Kasumi-1 (cell line): ENCODE data around the gene CIAO2B.
"Not testable (repeated sequence)": the region's sequence is repeated elsewhere in the genome, so short reads cannot be mapped to it uniquely, and the experiment has no call there.

ENCODE experiments used
- DNase-seq, 2 experiments: peaks; one replicate each; lab custom pipeline; 2025; lab: John Stamatoyannopoulos, UW

Gene CIAO2B

DNA sequence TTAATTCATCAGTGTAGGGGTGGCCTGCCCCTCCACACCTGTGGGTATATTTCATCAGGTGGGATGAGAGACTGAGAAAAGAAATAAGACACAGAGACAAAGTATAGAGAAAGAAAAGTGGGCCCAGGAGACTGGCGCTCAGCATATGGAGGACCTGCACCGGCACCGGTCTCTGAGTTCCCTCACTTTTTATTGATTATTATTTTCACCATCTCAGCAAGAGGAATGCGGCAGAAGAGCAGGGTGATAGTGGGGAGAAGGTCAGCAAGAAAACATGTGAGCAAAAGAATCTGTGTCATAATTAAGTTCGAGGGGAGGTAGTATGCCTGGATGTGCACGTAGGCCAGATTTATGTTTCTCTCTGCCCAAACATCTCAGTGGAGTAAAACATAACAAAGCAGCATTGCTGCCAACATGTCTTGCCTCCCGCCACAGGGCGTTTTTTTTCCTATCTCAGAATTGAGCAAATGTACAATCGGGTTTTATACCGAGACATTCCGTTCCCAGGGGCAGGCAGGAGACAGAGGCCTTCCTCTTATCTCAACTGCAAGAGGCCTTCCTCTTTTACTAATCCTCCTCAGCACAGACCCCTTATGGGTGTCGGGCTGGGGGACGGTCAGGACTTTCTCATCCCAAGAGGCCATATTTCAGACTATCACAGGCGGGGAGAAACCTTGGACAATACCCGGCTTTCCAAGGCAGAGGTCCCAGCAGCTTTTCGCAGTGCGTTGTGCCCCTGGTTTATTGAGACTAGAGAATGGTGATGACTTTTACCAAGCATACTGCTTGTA is 21.4 kb upstream of the CIAO2B start:
- not testable (repeated sequence) for DNase-seq

DNA sequence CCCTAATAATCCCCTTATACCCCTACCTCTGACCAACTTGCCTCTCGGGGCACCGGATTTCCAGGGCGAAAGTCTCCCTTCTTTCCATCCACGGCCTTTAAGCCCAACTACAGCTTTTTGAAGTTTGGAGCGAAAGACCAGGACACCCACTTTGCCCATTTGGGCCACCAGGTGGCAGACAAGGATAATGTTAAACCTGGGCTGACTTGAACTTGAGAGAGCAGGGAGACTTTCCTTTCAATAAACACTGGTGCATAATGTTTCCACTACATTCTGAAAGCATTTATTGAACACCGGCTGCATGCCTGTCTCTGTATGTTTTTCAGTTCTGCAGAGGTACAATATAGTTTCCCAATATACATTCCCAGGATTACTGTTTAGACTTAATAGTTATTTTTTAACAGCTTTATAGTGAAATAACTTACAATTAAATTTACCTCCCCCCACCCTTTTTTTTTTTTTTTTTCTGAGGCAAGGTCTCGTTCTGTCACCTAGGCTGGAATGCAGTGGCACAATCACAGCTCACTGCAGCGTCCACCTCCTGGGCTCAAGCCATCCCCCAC is 20.0 kb upstream of the CIAO2B start:
- peak; percentile 82 to 94 for DNase-seq

DNA sequence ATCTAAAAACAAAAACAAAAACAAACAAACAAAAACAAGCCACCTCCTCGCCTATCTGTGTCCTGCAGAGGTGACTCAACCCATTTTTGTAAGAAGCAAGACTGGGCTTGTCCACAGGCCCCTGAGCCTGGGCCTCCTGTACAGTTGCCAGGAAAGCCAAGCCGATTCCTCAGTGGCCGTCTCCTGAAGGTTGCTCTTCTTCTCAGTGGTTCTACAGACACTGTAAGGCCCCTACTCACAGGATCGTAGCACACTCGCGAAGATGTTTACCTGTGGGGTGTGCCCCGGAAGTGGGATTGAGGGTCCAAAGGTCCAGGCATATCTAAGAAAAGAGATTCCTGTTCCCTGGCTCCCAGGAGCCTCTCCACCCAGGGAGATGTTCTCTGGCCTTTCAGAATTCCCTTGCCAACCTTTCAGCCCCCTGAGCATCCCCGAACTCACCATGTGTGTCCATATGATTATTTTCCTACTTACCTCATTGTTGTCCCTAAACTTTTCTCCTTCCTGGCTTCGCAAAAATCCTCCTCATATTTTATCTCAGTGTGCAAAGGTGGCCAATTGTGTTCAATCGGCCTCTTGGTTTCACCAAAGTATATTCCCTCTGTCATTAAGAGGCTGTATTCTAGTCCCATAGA is 19.4 kb upstream of the CIAO2B start:
- no peak for DNase-seq

DNA sequence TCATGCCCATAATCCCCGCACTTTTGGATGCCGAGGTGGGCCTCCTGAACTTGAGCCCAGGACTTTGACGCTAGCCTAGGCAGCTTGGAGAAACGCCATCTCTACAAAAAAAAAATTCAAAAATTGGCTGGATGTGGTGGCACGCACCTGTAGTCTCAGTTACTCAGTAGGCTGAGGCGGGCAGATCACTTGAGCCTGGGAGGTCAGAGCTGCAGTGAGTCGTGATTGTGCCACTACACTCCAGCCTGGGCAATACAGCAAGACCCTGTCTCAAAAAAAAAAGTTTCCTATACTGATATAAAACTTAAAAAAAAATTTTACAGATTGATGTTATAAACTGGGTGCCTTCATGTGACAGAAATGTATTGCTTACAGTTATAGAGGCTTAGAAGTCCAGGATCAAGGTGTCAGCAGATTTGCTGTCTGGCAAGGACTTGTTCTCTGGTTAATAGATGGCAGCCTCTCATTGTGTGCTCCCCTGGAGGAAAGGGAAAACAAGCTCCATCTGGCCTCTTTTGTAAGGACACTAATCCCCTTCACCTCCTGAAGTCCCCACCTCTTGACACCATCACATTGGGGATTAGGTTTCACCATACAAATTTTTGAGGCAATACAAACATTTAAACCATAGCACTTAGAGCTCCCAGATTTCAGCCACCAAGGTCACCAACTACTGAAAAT is 18.4 kb upstream of the CIAO2B start:
- no peak for DNase-seq

DNA sequence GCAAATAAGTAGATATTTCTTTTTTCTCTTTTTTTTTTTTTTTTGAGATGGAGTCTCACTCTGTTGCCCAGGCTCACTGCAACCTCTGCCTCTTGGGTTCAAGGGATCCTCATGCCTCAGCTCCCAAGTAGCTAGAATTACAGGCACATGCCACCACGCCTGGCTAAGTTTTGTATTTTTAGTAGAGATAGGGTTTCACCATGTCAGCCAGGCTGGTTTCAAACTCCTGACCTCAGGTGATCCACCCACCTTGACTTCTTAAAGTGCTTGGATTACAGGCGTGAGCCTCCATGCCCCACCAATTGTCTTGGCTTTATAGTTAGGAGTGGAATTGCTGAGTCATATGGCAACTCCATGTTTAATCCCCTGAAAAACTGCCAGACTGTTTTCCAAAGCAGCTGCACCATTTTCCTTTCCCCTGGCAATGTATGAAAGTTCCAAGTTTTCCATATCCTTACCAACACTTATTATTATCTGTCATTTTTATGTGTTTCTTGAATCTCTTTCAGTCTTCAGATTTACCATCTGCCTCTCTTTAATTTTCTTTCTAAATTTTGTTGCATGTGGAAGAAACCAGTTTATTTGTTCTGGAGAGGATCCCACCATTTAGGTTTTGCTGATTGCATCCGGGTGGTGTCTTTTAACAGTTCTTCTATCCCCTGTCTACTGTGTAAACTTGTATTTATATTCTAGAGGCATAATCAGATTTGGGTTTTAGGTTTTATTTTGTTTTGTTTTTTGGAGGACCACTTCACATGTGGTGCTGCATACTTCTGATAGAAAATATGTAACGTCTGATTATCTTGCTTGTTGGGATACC is 17.0 kb upstream of the CIAO2B start:
- no peak for DNase-seq

DNA sequence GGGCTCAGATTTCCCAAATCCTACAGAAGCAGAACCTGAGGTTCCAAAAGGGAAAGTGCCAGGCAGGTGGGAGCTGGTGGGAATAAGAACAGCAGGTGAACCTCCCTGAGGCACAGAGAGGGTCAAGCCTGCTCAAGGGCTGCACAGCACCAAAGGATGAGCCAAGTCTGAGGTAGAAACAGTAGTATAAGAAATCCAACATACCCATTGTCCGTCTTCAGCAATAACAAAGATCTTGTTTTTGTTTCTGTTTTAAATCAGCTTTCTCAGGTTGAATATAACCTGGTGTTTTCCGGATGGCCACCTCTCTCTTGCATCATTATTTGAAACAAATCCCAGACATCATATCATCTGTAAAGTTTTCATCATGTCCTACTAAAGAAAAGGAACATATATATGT is 16.2 kb upstream of the CIAO2B start:
- DNase-seq: no peak

DNA sequence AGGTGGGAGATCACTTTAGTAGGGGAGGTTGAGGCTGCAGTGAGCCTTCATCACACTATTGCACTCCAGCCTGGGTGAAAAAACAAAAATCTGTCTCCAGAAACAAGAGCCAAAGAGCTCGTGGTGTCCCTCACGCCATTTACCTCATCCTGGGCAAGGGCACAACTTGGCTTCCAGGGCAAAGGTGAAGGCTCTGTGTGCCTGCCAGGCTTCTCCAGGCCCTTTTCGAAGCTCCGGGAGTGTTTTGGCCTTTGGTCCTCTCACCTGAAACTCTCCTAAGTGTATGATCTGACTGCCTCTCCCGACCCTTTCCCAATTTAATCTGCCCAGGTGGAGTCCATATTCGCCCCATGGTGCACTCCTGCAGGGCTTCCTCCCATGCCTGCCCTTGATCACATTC is 15.3 kb upstream of the CIAO2B start:
- DNase-seq: no peak

DNA sequence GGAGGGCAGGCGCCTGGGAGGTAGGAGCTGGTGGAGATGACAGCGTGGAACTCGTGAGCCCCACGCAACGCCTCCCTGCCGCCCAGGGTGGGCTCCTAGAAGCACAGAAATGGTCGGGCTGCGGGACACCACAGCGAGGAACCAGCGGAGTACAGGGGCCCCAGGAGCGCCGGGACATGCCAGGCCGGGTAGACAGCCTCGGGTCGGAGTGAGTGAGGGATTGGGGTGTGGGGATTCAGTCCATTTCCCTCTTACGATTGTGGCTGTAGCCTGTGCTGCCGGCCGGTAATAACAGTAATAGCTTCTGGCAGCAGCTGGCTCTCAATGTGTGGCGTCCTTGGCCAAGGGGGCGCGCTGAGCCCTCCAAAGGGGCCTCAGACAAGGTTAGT is 14.6 kb upstream of the CIAO2B start:
- DNase-seq: no peak

DNA sequence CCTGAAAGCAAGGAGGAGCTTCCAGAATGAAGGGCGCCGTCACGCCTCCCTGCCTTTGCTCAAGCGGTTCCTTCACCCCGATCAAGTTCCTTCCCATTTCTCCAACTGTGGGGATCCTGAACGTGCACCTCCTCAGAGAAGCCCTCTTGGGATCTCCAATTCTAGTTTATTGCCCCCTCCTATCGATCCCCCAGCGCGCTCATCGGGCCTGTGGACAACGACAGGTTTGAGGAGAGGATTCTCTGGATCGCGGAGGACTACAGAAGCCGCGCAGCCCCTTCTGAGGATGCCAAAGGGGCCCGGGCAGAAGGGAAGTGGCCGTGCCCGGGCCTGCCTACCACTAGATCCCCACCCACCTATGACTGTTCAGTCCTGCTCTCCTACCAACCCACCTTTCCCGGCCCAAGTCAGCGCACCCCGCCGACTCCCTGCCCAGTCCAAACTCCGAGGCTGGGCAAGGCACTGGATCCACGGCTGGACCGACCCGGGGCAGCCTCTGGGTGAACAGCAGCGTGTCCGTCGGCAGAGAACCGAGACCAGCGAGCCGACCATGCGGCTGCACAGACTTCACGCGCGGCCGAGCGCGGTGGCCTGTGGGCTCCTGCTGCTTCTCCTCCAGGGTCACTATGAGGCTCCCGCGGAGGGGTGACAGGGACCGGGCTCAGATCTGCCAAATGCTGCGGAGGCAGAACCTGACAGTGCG is 14.1 kb upstream of the CIAO2B start:
- peak in 1 of 2 experiments; percentile 14 for DNase-seq

DNA sequence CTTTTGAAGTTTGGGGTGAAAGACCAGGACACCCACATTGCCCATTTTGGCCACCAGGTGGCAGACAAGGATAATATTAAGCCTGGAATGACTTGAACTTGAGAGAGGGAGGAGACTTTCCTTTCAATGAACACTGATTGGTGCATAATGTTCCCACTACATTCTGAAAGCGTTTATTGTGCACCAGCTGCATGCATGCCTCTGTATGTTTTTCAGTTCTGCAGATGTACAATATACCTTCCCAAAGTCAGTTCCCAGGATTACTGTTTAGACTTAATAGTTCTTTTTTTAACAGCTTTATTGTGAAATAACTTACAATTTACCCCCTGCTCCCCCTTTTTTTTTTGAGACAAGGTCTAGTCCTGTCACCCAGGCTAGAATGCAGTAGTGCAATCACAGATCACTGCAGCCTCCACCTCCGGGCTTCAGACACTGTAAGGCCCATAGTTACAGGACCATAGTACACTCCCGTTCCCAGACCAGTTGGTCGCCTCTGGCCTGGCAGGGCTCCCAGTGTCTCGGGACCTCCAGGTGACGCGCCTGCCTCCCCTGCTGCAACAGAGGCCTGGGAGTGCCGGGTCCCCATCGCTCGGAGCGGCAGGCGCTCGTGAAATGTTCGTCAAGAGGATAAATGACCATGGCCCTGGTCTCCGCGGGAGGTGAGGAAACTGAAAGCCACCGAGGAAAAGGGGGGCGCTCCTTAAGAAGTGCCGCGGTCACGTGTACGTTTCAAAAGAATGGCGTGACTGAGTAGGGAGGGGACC is 13.3 kb upstream of the CIAO2B start:
- DNase-seq: peak; percentile 86 to 91

DNA sequence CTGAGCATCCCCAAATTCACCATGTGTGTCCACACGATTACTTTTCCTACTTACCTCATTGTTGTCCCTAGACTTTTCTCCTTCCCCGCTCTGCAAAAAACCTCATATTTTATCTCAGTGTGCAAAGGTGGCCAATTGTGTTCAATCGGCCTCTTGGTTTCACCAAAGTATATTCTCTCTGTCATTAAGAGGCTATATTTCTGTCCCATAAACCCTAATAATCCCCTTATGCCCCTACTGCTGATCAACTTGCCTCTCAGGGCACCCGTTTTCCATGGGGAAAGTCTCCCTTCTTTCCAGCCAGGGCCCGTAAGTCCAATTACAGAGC is 12.7 kb upstream of the CIAO2B start:
- DNase-seq: no peak

DNA sequence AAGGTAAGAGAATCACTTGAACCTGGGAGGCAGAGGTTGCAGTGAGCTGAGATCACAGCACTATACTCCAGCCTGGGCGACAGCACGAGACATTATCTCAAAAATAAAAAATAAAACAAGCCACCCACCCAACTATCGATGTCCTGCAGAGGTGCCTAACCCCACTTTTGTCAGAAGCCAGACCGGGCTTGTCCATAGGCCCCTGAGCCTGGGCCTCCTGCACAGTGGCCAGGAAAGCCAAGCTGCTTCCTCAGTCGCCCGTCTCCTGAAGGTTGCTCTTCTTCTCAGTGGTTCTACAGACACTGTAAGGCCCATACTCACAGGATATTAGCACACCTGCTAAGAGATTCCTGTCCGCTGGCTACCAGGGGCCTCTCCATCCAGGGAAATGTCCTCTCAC is 12.3 kb upstream of the CIAO2B start:
- no peak for DNase-seq

DNA sequence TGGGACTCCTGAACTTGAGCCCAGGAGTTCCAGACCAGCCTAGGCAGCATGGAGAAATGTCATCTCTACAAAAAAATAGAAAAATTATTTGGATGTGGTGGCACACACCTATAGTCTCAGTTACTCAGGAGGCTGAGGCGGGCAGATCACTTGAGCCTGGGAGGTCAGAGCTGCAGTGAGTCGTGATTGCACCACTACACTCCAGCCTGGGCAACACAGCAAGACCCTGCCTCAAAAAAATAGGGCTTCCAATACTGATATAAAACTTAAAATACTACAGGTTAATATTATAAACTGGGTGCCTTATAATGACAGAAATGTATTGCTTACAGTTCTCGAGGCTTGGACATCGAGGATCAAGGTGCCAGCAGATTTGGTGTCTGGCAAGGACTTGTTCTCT is 11.7 kb upstream of the CIAO2B start:
- no peak for DNase-seq

DNA sequence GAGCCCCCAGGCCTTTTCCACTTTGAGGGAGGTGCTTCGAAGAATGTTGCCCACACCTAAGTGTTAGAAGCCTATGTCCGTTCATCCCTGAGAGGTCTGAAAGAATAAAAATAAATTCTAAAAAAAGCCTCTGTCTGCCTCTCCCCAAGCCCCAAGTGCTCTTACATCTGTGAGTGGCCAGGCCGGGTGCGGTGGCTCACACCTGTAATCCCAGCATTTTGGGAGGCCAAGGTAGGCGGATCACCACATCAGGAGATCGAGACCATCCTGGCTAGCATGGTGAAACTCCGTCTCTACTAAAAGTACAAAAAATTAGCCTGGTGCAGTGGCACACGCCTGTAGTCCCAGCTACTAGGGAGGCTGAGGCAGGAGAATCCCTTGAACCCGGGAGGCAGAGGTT is 10.8 kb upstream of the CIAO2B start:
- DNase-seq: not testable (repeated sequence)

DNA sequence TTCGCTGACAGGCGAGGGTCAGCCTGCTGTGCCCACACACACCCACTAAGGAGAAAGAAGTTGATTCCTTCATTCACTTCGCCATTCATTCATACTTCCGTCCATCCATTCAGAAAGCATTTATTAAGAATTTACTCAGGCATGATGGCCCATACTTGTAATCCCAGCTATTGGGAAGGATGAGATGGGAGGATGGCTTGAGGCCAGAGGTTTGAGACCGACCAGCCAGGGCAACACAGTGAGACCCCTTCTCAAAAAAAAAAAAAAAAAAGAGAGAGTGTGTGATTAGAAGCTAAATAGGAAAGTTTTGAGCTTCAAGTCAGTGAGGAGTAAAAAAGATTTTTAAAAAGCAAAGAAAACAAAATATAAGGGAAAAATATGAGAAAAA is 9.8 kb upstream of the CIAO2B start:
- no peak for DNase-seq

DNA sequence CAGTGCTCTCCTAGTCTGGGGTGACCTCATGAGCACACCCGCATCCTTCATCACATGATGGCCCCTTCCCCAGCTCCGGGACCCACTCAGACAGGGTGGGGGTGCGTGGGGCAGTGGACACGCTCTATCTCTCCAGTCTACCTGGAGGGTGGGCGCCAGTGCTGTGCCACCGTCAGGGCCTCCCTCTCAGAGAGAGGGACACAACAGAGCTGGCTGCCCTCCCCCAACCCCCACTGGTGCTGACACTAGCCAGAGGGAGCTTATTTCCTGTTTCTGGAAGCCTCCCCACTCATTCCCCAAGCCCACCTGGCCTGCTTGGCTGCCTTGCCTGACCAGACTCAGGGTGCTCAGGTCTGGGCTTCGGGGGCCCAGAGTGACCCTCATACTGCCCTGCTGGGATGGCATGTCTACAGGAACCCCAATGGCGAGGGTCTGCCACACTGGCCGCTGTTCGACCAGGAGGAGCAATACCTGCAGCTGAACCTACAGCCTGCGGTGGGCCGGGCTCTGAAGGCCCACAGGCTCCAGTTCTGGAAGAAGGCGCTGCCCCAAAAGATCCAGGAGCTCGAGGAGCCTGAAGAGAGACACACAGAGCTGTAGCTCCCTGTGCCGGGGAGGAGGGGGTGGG is 9.3 kb upstream of the CIAO2B start:
- no peak for DNase-seq

DNA sequence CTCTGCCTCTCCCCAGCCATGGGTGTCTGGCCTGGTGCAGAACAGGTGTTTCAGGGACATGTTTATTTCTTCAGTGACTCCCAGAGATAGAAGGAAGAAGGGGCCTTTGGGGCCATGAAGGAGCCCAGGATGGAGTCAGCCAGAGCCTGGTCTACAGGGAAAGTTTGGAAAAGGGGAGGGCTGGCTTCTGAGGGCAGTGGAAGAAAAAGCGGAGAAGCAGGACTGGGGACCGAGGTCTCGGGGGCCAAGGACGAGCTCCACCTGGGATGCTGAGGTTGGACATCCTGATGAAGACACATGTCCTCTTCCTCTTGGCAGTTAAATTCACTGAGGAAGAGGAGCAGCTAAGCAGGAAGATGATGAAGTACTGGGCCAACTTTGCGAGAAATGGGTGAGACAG is 8.8 kb upstream of the CIAO2B start:
- no peak for DNase-seq

DNA sequence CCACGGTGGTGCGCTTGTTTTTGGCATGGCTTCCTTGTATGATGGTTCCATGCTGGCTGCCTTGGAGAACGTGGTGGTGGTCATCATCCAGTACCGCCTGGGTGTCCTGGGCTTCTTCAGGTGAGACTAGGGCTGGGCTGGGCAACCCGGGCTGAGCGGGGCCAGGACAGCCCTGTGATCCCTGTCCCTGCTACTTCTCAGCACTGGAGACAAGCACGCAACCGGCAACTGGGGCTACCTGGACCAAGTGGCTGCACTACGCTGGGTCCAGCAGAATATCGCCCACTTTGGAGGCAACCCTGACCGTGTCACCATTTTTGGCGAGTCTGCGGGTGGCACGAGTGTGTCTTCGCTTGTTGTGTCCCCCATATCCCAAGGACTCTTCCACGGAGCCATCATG is 6.0 kb upstream of the CIAO2B start:
- no peak for DNase-seq

DNA sequence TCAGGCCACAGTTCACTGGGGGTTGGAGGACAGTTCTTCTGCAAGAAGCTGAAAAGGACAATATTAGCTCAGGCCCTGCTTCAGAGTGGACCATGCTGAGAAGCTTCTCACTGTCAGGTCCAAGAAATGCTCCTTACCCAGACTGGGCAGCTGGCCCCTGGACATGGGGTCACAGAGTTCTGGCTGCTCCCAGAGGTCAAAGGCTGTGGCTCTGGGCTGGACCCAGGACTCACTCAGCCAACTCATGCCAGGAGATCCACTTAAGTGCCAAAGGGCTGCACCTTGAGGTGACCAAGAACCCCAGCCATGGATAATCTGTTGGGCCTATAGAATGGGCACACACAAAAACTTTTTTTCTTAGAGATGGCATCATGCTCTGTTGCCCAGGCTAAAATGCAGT is 5.2 kb upstream of the CIAO2B start:
- no peak for DNase-seq

DNA sequence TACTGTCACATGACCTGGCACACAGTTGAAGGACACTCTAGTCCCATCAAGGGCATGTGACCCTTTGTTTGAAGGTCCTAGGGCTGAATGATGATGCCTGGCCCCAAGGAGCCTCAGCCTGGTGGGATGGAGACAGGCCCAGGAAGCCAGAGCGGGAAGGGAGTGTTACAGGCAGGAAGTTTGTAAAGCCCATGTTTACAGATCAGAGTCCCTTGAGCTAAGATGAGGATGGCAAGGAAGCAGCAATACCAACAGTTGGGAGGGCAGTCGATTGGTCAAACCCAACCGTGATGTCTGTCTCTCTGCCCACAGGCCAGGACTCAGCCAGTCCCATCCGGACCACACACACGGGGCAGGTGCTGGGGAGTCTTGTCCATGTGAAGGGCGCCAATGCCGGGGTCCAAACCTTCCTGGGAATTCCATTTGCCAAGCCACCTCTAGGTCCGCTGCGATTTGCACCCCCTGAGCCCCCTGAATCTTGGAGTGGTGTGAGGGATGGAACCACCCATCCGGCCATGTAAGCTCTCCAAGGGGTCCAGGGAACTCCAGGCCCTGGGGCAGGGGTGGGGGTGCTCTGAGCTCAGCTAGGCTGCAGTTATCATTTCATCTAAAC is 3.6 kb upstream of the CIAO2B start:
- no peak for DNase-seq
